ENCODE results near the gene THADA.
A peak's percentile ranks its signal among the peaks of the same experiment; 100 is the strongest.
"Not testable (repeated sequence)": the region's sequence is repeated elsewhere in the genome, so short reads cannot be mapped to it uniquely, and the experiment has no call there.

Gene THADA

DNA sequence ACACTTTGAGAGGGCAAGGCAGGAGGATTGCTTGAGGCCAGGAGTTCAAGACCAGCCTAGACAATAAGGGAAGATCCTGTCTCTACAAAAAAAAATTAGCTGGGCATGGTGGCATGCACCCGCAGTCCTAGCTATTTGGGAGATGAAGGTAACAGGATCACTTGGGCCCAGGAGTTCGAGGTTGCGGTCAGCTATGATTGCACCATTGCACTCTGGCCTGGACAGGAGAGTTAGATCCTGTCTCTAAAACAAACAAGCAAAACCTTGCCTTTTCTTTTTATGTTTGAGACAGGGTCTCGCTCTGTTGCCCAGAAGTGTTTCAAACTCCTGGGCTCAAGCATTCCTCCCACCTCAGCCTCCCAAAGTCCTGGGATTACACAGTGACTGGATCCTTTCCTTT, 14.5 kb upstream of the THADA start:
- no peaks in the 10 kb centered on the region for H3K9me3 ChIP-seq (ENCODE audit: control insufficient read depth, low read length)
- H3K27ac ChIP-seq: no peak overlapping the region
- no peaks in the 10 kb centered on the region for H3K79me2 ChIP-seq
- H3K4me1 ChIP-seq: no peaks in the 10 kb centered on the region
- H3K9ac ChIP-seq: no peak overlapping the region
- H3K27me3 ChIP-seq (ENCODE audit: control insufficient read depth, insufficient read depth, low read length): no peaks in the 10 kb centered on the region
- no peak overlapping the region for H3K4me2 ChIP-seq (ENCODE audit: low read length)
- no peak overlapping the region for H3K4me3 ChIP-seq (ENCODE audit: low read depth, low read length)
- no peaks in the 10 kb centered on the region for H3K36me3 ChIP-seq (ENCODE audit: control insufficient read depth, insufficient read depth, low read length)
- H2AFZ ChIP-seq: no peak overlapping the region
- TF ChIP-seq, protein P1, sequence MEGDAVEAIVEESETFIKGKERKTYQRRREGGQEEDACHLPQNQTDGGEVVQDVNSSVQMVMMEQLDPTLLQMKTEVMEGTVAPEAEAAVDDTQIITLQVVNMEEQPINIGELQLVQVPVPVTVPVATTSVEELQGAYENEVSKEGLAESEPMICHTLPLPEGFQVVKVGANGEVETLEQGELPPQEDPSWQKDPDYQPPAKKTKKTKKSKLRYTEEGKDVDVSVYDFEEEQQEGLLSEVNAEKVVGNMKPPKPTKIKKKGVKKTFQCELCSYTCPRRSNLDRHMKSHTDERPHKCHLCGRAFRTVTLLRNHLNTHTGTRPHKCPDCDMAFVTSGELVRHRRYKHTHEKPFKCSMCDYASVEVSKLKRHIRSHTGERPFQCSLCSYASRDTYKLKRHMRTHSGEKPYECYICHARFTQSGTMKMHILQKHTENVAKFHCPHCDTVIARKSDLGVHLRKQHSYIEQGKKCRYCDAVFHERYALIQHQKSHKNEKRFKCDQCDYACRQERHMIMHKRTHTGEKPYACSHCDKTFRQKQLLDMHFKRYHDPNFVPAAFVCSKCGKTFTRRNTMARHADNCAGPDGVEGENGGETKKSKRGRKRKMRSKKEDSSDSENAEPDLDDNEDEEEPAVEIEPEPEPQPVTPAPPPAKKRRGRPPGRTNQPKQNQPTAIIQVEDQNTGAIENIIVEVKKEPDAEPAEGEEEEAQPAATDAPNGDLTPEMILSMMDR (IDR thresholded peaks at IDR 0.05): no peak

DNA sequence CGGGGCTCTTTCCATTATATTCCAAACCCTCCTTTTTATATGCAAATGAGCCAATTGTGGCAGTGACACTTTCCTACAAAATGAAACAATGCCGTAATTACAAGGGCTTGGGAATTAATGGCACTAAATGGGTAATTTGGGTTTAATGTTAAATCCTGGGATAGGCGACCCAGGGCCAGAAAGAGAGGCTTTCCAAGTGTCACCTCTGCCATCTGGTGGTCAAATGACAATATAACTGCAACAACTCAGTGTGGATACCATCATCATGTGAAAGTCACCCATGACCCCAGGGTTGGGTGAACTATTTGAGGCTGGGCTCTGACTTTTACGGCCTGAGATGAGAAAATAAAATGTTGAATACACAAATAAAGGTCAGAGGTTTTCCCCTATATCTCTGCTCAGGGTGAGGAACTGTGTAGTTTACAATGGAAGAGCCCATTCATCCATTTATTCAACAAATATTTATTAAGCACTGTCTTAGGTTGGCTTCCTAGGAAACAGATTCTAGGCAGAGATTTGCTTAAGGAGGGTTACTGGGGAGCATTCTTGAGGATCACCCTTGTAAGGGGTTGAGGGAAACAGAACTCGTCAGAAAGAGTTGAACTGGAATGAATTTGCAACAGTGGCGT, 13.6 kb upstream of the THADA start:
- Histone ChIP-seq H3K4me1 (no peaks in the 10 kb centered on the region), H3K9ac (no peak overlapping the region), H2AFZ (peak overlapping the region; percentile 31), H3K4me2 (ENCODE audit: low read length) (no peak overlapping the region), H3K27me3 (ENCODE audit: control insufficient read depth, insufficient read depth, low read length) (no peaks in the 10 kb centered on the region), H3K4me3 (ENCODE audit: low read depth, low read length) (no peak overlapping the region), H3K9me3 (ENCODE audit: control insufficient read depth, low read length) (no peaks in the 10 kb centered on the region), H3K27ac (no peak overlapping the region), H3K36me3 (ENCODE audit: control insufficient read depth, insufficient read depth, low read length) (no peaks in the 10 kb centered on the region), H3K79me2 (no peaks in the 10 kb centered on the region)
- TF ChIP-seq, protein P1 (IDR thresholded peaks at IDR 0.05): peak; percentile 69

DNA sequence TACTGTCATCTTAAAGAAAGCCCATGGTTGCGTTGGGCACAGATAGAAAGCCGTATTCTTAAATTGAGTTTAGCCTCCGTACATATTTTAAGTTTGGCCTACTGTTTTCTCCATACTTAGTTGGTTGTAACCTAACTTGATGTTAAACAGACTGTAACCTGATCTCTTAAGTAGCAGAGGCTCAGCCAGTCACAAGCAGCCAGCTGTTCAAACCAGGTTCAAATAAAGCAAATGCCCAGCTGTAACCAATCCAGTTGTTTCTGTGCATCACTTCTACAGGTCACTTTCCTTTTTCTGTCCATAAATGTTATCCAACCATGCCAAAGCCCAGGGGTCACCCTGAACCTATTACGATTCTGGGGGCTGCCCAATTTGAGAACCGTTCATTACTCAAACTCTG, 10.0 kb upstream of the THADA start:
- Histone ChIP-seq H3K4me3 (ENCODE audit: low read depth, low read length) (no peak overlapping the region), H3K4me2 (ENCODE audit: low read length) (no peak overlapping the region), H3K9me3 (ENCODE audit: control insufficient read depth, low read length) (no peaks in the 10 kb centered on the region), H3K27ac (no peak overlapping the region), H3K36me3 (ENCODE audit: control insufficient read depth, insufficient read depth, low read length) (no peaks in the 10 kb centered on the region), H2AFZ (no peak overlapping the region), H3K9ac (no peak overlapping the region), H3K4me1 (no peaks in the 10 kb centered on the region), H3K79me2 (no peaks in the 10 kb centered on the region), H3K27me3 (ENCODE audit: control insufficient read depth, insufficient read depth, low read length) (no peaks in the 10 kb centered on the region)
- TF ChIP-seq, protein P1 (IDR thresholded peaks at IDR 0.05): no peak

DNA sequence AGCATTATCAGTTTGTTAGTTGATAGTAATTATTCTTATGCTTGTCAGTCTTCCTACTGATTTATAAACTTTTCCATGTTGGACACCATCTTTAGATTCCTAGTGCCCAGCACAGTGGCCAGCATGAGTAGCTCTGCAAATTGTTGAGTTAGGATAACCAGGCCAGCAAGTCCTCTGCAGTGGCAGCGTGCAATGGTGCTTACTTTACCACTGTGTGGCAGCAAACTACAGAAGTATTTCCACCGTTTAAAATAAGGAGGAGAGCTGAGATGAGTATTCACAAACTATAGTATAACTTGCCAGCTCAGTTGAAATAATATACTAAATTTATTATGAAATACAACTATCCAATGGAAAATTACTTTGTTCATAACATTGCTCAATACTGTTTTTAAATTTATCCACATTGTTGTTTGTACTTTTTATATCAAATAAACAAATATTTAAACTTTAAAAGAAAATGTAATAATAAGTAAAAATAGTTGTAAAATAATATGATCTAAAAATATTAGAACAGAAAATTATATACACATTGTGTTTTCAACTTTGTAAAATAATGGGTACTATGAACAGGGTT, 9.3 kb upstream of the THADA start:
- no peak overlapping the region for H2AFZ ChIP-seq
- H3K4me1 ChIP-seq: no peaks in the 10 kb centered on the region
- H3K4me3 ChIP-seq (ENCODE audit: low read depth, low read length): no peak overlapping the region
- H3K36me3 ChIP-seq (ENCODE audit: control insufficient read depth, insufficient read depth, low read length): no peaks in the 10 kb centered on the region
- no peaks in the 10 kb centered on the region for H3K79me2 ChIP-seq
- no peak overlapping the region for H3K9ac ChIP-seq
- no peak overlapping the region for H3K27ac ChIP-seq
- H3K4me2 ChIP-seq (ENCODE audit: low read length): no peak overlapping the region
- no peaks in the 10 kb centered on the region for H3K27me3 ChIP-seq (ENCODE audit: control insufficient read depth, insufficient read depth, low read length)
- H3K9me3 ChIP-seq (ENCODE audit: control insufficient read depth, low read length): no peaks in the 10 kb centered on the region
- TF ChIP-seq, protein P1 (IDR thresholded peaks at IDR 0.05): peak; percentile 27

DNA sequence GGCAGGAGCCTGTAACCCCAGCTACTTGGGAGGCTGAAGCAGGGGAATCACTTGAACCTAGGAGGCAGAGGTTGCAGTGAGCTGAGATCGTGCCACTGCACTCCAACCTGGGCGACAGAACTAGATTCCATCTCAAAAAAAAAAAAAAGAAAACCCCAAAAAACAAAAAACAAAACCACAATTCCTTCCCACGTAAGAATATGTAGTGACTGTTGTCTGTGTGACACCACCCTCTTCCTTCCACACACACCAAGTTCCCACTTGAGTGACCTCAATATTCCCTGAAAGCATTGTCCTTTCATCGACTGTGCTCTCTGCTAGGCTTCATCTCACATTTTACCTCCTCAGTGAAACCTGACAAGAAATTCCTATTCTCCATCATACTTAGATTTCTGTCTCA, 8.8 kb upstream of the THADA start:
- no peaks in the 10 kb centered on the region for H3K36me3 ChIP-seq (ENCODE audit: control insufficient read depth, insufficient read depth, low read length)
- H3K9ac ChIP-seq: no peak overlapping the region
- H3K4me2 ChIP-seq (ENCODE audit: low read length): no peak overlapping the region
- no peaks in the 10 kb centered on the region for H3K27me3 ChIP-seq (ENCODE audit: control insufficient read depth, insufficient read depth, low read length)
- no peaks in the 10 kb centered on the region for H3K4me1 ChIP-seq
- H3K79me2 ChIP-seq: no peaks in the 10 kb centered on the region
- H3K27ac ChIP-seq: no peak overlapping the region
- H3K4me3 ChIP-seq (ENCODE audit: low read depth, low read length): no peak overlapping the region
- no peaks in the 10 kb centered on the region for H3K9me3 ChIP-seq (ENCODE audit: control insufficient read depth, low read length)
- H2AFZ ChIP-seq: no peak overlapping the region
- TF ChIP-seq, protein P1 (IDR thresholded peaks at IDR 0.05): no peak

DNA sequence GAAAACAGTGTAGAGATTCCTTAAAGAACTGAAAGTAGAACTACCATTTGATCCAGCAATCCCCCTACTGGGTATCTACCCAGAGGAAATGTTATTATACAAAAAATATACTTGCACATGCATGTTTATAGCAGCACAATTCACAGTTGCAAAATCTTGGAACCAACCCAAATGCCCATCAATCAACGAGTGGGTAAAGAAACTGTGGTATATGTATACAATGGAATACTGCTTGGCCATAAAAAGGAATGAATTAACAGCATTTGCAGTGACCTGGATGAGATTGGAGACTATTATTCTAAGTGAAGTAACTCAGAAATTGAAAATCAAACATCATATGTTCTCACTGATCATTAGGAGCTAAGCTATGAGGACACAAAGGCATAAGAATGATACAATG, 4.8 kb upstream of the THADA start:
- H3K4me3 ChIP-seq (ENCODE audit: low read depth, low read length); H2AFZ ChIP-seq; H3K36me3 ChIP-seq (ENCODE audit: control insufficient read depth, insufficient read depth, low read length); H3K9ac ChIP-seq; H3K27me3 ChIP-seq (ENCODE audit: control insufficient read depth, insufficient read depth, low read length); H3K27ac ChIP-seq; H3K4me1 ChIP-seq; H3K4me2 ChIP-seq (ENCODE audit: low read length); H3K79me2 ChIP-seq; H3K9me3 ChIP-seq (ENCODE audit: control insufficient read depth, low read length): not testable (repeated sequence)

Data from parathyroid adenoma (tissue), 2 donors.